Measurements from ENCODE around the gene ADAMTS6.
"Not testable (repeated sequence)": the region's sequence is repeated elsewhere in the genome, so short reads cannot be mapped to it uniquely, and the experiment has no call there.

Gene ADAMTS6

DNA sequence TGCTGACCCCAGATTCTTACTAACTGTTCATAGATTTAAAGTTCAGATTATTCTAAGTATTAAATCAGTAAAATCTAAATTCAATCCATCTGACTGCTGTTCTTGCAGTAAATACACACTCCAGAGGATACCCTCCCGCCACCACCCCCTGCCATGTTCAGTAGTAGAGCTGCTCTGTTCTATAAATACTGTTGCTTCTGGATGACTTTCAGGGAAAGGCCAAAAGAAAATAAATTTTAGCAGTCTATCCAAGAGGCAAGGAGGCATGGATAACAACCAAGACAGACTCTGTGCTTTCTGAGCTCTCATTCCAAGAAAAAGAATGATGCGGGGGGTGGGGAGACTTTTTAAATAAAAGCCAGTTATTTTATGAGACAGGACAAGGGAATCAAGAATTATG is 115.1 kb downstream of the ADAMTS6 start:
- DNase-seq (ENCODE audit: low read depth in 2 of 2) = no peak

DNA sequence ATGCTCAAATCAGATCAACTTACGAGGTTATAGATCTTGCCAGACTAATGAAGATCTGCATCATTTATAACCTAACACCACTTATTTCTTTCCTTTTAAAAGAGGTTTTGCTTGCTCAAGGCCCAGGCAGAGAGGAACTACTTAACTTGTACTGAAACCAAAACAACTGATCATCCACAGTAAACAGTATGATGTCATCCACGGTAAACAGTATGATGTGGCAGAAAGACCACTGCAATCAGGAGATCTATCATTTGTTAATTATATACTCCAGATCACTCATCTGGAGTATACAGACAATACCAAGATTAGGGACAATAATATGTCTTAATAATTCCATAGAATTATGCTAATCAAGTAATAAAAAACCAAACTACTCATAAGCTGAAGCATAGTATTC is 116.8 kb downstream of the ADAMTS6 start:
- DNase-seq (ENCODE audit: low read depth in 2 of 2) = no peak

DNA sequence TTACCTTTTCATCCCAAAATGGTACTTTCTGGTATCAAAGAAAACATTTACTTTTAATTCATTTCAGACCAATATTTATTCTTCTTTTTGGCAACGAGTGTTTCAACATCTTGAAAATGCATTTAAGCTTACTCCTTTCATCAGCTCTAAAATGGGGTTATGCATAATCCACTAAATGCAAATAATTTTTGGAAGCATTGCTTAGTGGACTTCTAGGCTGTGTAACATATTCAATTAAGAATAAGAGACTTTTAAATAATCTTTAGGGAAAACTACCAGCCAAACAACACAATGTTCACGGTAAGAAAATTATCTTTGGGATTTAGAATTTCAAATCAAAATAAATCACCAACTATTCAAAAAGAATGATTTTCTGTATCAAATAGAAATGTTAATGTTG is 118.2 kb downstream of the ADAMTS6 start:
- DNase-seq (ENCODE audit: low read depth in 2 of 2) = no peak

DNA sequence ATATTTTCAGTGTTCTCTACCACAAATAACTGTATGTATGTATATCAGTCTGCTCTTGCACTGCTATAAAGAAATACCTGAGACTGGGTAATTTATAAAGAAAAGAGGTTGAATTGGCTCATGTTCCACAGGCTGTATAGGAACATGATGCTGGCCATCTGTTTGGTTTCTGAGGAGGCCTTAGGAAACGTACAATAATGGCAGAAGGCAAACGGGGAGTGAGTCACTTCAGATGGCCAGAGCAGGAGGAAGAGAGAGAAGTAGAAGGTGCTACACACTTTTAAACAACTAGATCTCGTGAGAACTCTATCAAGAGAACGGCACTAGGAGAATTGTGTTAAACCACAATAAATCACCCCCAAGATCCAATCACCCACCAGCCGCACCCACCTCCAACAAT is 121.7 kb downstream of the ADAMTS6 start:
- DNase-seq (ENCODE audit: low read depth in 2 of 2) = no peak

DNA sequence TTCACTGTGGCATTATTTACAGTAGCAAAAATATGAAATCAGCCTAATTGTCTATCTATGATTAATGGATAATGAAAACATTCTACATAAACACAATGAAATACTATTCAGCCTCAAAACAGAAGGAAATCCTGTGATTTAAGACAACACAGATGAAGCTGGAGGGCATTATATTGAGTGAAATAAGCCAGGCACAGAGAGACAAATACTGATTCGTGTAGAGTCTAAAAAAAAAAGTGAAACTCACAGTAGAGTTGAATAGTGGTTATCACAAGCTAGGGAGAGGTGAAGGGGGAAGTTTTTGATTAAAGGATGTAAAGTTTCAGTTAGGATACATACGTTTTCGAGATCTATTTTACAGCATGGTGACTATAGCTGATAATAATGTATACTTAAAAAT is 122.2 kb downstream of the ADAMTS6 start:
- no peak for DNase-seq (ENCODE audit: low read depth in 2 of 2)

DNA sequence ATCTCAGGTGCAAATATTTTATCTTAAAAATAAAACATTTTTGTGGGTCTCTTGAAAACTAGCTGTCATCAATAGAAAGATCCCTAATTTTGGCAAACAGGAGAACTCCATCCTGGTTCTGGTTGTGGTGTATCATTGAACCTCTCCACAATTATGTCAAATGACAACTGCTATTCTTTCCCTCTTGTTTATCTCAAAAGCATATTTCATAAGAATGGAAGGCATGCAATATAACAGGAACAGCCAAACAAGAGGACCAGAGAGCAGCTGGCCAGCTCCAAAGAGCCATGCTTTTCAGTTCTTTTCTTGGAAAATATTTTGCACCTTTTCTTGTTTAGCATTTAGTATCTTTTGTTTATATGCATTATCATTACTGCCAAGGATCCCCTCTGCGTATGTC is 125.4 kb downstream of the ADAMTS6 start:
- DNase-seq (ENCODE audit: low read depth in 2 of 2) = no peak

DNA sequence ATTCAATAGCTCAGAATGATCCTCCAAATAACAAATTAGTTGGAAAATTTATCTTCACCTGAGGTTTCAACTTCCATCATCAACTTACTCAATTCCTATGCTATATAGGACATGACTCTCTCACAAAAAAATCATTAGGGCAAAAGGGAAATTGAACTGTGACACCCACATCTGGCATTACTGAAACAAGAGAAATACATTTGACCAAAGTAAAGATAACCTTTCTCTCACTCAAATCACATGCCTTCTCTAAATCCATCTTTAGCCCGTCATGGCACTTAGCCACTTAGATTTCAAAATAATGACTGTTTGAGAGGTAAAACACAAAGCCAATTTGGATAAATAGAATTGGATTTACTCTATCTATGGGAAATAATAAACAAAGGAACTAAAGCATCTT is 126.4 kb downstream of the ADAMTS6 start:
- DNase-seq (ENCODE audit: low read depth in 2 of 2) = no peak

DNA sequence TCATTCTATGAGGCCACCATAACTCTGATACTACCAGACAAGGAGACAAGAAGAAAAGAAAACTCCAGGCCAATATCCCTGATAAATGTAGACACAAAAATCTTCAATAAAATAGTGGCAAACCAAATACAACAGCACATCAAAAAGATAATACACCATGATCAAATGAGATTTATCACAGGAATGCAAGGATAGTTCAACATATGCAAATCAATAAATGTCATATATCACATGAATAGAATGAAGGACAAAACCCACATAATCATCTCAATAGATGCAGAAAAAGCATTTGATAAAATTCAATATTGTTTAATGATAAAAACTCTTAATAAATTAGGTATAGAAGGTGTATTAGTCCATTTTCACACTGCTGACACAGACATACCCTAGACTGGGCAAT is 139.9 kb downstream of the ADAMTS6 start:
- no peak for DNase-seq (ENCODE audit: low read depth in 2 of 2)

DNA sequence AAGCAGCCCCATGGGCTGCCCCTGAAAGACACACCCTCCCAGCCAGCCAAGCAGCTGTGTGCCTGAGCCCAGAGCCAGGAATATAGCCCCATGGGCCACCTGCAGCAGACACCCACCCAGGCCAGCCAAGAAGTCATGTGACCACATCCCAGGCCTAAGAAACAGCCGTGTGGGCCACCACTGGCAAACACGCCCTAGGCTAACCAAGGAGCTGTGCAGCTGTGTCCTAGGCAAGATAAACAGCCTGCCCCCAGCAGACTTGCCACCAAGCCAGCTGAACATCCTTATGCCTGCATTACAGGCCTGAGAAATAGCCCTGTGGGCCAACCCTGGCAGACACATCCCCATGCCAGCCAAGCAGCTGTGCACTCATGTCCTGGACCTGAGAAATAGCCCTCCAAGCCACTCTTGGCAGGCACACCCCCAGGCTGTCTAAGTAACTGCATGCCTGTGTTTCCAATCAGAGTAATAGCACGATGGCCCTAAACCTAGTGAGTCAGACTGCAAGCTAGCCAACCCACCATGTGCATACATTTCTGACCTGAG is 143.0 kb downstream of the ADAMTS6 start:
- no peak for DNase-seq (ENCODE audit: low read depth in 2 of 2)

DNA sequence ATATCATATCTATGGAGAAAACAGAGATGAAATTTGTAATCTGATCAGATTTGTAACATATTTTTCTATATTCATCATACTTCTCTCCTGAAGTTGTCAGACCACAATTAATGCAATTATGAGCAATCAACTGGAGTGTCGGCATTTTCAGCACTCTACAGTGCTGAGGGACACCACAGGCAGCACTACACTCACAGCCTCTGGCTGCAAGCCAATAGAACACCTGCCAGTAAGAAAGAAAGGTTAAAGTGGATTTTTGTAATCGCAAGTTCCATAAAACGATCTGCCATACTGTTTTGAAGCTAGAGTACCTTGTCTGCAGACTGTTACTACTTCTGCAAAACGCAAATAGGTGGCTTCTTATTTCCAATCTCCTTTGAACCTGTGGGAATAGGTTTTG is 147.6 kb downstream of the ADAMTS6 start:
- no peak for DNase-seq (ENCODE audit: low read depth in 2 of 2)

DNA sequence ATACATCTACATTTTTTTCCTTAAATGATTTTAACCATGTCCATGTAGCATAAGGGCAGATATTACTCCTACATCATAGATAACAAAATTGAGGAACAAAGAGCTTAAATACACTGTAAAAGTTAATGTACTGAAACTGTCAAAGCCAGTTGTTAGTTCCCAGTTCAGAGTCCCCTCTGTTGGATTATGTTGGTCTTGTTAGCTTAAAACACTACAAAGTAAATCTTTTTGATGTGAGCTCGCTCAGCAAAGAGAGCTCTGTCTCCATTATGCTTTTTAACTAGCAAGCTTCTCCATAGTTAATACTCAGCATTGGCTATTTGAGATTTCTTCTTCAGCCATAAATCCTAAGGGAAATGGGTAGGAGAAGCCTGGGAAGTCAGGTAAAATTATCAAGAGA is 149.1 kb downstream of the ADAMTS6 start:
- DNase-seq (ENCODE audit: low read depth in 2 of 2) = no peak

DNA sequence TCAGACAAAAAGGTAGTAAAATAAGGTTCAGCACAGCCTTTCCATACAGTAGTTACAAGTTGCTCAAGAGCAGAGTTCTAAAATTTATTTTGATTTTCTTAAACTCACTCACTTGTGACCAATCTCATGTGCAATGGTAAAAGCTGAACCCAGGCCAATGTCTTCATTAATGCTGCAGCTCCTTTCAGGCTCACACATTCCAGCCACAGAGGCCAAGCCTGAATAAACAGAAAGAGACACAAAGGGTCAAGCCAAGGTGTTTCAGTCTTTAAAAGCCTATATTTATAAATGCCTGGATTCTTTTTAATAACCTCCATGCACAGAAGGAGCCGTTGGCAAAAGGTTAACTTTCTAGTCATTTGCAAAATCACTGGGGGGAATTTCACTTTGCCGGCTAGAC is 152.5 kb downstream of the ADAMTS6 start:
- no peak for DNase-seq (ENCODE audit: low read depth in 2 of 2)

DNA sequence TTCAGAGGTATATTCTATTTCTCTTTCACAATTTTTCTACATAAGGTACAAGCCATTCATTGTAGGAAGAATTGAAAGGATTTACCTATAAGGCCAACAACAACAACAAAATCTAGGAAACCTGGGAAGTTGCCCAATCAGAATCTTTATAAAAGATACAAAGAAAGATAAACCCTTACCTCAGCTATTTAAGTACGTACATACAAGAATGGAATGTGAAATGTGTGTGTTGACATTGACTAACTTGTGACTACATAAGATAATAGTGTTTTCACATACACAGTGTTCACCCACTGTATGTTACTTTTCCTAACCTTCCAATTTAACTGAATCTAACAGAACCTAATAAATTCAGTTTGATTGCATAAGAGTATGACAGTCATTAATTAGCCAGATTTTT is 154.1 kb downstream of the ADAMTS6 start:
- DNase-seq (ENCODE audit: low read depth in 2 of 2) = no peak

DNA sequence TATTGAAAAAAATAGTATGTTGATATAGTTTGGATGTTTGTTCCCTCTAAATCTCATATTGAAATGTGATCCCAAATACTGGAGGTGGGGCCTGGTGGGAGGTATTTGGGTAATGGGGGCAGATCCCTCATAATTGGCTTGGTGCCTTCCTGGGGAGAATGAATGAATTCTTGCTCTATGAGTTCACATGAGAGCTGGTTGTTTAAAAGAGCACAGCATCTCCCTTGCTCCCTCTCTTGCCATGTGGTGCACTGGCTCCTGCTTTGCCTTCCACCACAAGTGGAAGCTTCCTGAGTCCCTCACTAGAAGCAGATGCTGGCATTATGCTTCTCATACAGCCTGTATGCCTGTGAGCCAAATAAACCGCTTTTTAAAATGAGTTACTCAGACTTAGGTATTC is 154.8 kb downstream of the ADAMTS6 start:
- DNase-seq (ENCODE audit: low read depth in 2 of 2) = no peak

DNA sequence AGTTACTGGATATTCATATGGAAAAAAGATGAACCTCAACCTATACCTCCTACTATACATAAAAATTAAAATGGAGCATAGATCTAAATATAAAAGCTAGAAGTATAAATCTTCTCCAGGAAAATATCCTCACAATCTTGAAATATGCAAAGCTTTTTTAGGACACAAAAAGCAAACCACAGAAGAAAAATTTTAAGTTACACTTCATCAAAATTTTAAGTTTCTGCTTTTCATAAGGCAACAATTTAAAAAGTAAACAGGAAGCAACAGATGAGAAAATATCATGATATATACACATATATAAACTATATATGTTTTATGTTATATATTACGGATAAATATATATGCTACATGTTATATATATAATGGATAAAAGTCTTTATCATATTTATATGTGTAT is 157.5 kb downstream of the ADAMTS6 start:
- no peak for DNase-seq (ENCODE audit: low read depth in 2 of 2)

DNA sequence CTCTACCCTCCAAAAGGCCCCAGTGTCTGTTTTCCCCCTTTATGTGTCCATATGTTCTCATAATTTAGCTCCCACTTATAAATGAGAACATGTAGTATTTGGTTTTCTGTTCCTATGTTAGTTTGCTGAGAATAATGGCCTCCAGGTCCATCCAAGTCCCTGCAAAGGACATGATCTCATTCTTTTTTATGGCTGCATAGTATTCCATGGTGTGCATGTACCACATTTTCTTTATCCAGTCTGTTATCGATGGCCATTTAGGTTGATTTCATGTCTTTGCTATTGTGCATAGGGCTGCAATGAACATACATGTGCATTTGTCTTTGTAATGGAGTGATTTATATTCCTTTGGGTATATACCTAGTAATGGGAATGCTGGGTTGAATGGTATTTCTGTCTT is 161.0 kb downstream of the ADAMTS6 start:
- not testable (repeated sequence) for DNase-seq (ENCODE audit: low read depth in 2 of 2)

DNA sequence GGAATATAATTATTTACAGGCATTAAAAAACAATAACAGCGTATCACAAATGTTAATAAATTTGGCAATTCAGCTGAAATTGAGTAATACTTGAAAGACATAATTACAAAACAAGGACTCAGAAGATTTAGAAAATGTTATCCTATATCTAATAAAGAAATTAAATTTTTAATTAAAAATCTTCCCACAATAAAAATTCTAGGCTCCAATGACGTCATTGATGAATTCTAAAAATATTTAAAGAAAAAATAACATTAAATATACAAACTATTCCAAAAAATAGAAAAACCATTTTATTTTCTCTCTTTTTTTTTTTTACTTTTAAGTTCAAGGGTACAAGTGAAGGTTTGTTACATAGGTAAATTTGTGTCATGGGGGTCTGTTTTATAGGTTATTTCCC is 161.5 kb downstream of the ADAMTS6 start:
- DNase-seq (ENCODE audit: low read depth in 2 of 2) = no peak

DNA sequence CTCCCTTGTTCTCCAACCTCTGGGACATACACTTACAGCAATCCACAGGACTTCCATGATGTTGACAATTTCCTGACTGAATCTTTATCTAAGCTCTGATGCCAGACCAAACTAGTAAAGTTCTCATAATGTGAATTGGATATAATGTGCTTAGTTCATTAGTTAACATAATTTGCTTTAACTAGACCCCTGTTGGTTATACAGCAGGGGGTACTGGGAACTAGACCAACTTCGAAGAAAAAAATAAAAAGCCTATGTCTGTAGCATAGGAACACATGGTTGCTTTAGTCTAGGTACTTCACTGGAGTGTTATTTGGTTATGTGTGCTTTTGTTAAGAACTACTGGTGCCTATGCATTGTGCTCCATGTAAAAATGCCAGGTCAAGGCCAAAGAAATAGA is 173.8 kb downstream of the ADAMTS6 start:
- no peak for DNase-seq (ENCODE audit: low read depth in 2 of 2)

DNA sequence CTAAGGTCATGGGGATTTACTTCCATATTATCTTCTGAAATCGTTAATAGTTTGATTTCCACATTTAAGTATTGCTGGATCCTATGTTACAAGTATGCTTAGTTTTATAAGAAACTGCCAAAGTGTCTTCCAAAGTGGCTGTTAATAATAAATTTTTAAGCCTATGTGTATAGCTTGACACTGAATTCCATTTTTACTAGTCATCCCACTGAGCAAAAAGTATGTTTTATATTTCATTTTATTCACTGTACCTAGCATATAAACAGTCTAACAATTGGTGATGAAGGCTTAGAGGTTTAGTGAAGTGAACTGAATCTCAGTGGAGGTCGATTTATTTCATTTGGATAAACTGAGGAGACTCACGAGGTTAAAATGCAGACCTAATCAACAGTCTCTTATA is 174.6 kb downstream of the ADAMTS6 start:
- DNase-seq (ENCODE audit: low read depth in 2 of 2) = no peak

DNA sequence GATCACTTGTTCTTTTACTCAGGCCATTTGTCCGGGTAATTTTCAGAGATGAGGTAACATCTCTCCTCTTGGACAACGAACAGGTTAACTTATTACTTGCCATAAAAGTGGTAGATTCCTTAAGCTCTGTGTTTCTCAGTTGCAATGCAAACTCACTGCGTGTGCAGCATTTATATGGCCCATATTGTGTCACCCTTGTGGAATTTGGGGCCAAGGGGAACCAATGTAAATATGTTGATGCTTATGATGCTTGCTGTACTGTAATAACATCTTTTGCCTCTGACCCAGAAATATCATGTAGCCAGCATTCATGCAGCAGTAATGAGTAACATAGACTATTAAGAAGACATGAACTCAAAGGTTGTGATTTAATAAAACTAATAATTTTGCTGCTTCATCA is 175.8 kb downstream of the ADAMTS6 start:
- DNase-seq (ENCODE audit: low read depth in 2 of 2) = no peak

DNA sequence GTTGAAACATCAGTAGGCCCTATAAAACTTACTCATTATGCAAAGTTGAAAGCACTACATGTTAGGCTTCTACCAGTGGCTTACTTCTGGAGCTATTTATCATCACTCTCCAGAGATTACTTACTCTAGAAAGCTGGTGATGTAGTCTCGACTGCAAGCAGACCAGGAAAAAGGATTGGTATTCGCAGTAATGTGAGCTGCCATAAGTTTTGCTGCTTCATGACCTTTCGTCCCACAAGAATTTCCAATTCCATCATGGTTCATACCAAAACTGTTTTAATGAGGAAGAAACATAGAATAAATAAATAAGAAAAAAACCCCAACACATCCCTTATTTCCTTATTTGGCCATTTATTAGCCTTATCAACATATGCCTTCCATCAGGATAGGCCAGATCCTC is 181.9 kb downstream of the ADAMTS6 start:
- no peak for DNase-seq (ENCODE audit: low read depth in 2 of 2)

DNA sequence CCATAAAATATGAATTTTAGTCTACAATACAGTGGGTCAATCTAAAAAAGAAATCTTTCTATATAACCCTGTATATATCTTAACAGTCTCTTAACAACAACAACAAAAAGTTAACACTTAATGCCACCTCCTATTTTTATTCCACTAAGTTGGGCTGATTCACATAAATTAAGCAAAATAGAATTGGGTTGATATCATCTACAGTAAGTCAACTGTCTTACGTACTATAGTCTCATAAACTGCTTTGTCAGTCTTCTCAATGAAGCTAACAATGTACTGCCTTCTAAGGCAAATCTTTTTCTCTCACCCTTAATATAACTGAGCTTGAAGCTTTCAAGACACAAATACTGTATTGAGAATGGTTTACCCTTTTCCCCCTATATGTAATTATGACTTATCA is 185.7 kb downstream of the ADAMTS6 start:
- no peak for DNase-seq (ENCODE audit: low read depth in 2 of 2)

DNA sequence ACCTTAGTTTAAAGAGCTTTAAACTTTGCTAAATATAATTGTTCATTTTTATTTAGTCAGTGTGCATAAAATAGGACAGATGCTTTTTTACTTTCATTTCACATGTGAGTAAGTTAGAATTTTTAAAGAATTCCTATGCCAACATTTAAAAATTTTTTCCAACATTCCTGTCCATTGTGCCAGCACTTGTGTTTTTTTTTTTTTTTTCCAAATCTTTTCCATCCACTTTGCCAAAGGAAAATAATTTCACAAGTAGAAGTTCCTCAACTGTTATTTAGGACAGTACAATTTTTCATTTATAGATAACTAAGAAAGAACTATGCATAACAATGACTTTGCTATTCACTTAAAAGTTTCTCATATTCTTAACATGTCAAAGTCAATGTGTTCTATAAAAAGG is 189.5 kb downstream of the ADAMTS6 start:
- no peak for DNase-seq (ENCODE audit: low read depth in 2 of 2)

DNA sequence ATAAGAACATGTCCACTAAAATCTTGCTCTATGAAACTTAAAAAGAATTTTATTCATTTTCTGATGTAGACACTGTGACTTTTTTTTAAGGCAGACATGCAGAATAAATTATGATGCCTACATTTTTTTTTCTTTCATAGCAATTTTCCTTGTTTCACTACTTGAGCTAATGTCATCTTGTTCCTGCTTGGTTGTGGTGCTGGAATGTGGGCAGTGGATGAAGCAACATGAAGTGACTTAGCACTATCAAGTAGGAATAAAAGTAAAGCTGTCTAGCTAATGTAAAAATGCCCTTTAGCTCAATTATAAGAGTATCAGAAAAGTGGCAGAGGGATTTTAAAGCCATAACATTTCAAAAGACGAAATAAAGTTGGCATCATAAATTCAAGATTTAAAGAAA is 191.0 kb downstream of the ADAMTS6 start:
- DNase-seq (ENCODE audit: low read depth in 2 of 2) = no peak

DNA sequence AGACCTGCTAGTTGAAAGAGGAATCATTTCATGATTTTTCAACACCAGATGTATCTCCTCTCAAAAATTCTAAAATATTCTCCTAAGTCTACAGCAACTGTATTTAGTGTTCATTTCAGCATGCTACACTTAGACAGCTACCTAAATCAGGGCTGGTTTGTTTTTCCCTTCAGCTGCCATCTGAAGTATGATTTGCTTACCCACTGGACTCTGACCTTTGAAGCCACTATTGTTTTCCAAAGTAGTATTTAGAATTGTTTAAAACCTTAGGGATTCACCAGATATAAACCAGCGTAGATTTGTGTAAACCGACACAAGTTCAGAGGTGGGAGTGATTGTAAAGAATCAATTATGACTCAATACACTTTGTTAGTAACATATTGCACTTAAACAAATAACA is 193.1 kb downstream of the ADAMTS6 start:
- no peak for DNase-seq (ENCODE audit: low read depth in 2 of 2)

All from stimulated activated CD4-positive, alpha-beta T cell treated with anti-CD3 and anti-CD28 coated beads, Interleukin-4, amount 100 ng/mL, for 48 hours (primary cell).